GM21423 (cell line): ENCODE measurements around the gene MRPL12.
A peak's percentile ranks its signal among the peaks of the same experiment; 100 is the strongest.
"Not testable (repeated sequence)": the region's sequence is repeated elsewhere in the genome, so short reads cannot be mapped to it uniquely, and the experiment has no call there.

ENCODE experiments used
- ATAC-seq: cut with Tn5 transposase; IDR thresholded peaks from one replicate; pipeline ENCODE4 v1.9.1; 2021; ENCODE audit warnings: mild to moderate bottlenecking, moderate library complexity; ENCODE audit not compliant: unreplicated experiment

Gene MRPL12

GRCh38 chr17:81702934-81703746, at the start of gene MRPL12:
TSS of gene MRPL12 (plus strand) at chr17:81703367. CDS start at chr17:81703502, 135 bp downstream.
- peak; percentile 72 for ATAC-seq

DNA sequence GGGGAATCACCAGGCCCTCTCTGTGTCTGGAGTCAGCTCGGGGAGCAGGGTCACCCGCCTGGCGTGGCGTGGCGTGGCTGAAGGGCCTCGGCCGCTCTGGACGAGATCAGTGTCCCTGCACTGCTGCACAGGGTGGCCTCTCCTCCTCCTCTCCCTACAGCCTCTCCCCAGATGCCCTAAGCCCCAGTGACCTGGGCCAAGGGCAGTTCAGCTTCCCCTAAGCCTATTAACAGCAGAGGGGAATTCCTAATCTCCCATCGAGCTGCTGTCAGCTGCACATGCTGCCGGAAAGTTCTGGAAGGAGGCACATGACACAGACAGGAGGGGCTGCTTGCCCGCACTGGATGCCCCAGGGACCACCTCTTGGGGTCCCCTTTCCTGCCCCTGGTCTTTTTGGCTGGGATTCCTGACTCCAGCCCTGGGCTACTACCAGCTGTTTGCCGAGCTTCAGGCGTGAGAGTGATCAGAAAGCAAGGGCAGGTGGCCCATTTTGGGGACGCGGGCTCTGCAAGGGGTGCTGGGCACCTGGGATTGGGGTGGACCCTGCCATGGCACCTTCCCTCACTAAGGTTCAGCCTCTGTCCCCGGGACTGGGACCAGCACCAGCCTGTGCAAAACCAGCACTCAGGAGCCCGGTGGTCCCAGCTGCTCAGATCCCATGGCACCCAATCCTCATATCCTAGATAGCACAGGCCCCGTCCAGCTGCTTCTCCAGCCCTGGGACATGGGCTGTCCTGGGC, 47.6 kb upstream of the MRPL12 start:
- no peak for ATAC-seq

DNA sequence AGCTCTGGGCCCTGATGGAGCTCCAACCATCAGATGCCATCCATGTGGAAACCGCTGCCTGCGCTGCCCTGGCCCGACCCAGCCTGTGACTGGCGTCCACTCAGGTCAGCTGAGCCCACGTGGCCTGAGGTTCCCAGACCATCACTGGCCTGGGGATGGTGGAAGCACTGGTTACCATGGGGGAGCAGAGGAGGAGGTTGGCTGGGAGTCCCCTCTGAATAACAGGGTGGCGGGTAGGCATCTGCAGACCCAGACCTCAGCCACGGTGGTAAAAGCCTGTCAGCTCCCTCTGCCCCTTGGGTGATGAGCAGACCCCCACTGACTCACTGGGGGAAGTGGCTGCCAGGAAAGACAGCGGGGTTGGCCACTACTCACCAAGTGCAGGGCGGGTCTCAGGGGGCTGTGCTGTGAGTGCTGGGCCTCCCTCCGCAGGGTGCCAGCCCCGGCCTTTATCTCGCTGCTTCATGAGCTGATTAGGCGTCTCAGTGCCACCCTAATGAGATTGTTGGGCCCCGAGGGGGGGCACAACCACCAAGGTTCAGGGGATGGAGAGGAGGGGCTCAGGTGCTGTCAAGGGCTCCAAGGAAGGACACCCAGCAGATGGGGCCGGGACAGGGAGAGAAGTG, 46.9 kb upstream of the MRPL12 start, which contains the start of gene PDE6G:
Gene PDE6G, minus strand, starts transcription at position 425 of the 626 bp plus-strand sequence. CDS start 3,237 bp downstream, outside the sequence.
- ATAC-seq = no peak

GRCh38 chr17:81656835-81657234, 46.3 kb upstream of the MRPL12 start:
- no peak for ATAC-seq

DNA sequence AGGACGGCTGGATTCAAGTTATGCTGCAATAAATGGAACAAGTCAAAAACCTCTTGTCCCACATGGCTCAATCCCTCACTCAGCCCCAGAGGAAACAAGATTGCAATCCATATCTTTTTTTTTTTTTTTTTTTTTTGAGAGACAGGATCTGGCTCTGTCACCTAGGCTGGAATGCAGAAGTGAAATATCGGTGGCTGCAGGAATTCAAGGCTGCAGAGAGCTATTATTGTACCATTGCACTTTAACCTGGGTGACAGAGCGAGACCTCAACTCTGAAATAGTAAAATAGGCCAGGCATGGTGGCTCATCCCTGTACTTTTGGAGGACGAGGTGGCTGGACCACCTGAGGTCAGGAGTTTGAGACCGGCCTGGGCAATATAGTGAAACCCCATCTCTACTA, 44.1 kb upstream of the MRPL12 start:
- no peak for ATAC-seq

DNA sequence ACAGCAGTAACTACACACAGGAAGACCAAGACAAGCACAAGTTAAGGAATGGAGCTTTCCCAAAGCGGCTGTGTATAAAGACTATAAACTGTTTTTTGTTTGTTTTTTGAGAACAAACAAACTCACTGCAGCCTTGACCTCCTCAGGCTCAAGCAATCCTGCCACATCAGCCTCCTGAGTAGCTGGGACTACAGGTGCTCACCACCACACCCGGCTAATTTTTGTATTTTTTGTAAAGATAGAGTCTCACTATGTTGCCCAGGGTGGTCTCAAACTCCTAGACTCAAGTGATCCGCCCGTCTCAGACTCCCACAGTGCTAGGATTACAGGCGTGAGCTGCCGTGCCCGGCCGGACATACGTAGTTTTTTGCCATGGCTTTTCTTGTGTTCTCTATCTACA, 42.7 kb upstream of the MRPL12 start:
- ATAC-seq = no peak

GRCh38 chr17:81662002-81662401, 41.2 kb upstream of the MRPL12 start:
- no peak for ATAC-seq

DNA sequence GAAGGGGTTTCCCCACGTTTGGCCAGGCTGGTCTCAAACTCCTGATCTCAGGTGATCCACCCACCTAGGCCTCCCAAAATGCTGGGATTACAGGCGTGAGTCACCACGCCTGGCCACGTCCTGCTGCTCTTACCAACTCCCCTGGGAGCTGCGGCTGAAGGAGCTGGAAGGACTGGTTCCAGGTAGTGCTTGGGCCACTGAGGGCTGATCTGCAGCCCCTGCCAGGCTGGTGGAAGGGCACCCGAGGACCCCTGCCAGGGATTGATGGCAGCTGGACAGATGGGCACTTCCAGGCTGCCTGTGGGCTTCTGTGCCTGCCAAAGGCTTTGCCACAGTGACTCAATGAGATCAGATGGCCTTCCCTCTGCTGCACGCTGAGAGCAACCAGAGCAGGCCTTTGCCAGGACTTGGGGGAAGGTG, 39.1 kb upstream of the MRPL12 start:
- ATAC-seq = no peak

DNA sequence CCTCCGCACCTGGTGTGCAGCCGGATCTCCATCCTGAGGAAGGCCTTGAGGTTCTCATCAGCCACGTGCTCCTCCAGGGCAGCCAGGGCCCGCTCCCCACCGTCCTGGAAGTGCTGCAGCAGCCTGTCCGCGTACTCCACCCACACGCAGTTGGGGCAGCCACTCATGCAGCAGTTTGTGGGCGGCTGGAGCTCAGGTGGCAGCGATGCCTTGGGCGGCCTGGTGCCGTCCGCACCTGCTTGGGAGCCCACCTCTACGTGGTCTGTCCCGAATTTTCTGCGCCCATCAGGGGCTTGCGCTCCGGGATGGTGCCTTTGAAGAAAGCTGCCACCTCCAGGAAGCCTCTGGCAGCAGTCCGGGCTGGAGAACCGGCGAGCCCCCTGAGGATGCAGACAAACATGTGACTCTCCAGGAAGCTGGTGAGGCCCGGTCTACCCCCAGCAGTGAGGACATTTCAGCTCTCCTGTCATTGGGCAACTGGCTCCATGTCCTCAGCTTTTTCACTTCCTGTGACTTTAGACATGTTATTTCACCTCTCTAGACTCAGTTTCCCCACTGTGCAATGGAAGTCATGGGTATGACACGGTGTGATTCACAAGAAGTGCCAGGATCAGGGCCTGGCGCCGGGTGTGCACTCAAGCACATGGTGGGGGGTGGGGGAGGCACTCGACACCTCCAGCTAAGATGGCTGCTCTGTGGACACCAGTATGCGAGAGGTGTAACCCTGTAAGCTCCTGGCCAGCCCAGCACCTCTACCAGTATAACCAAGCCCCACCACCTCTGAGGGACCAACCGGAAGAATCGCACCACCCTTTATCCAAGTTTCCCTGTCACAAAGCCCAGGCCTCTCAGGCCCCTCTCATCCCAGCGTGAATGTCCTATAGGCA, 37.7 kb upstream of the MRPL12 start:
- no peak for ATAC-seq

DNA sequence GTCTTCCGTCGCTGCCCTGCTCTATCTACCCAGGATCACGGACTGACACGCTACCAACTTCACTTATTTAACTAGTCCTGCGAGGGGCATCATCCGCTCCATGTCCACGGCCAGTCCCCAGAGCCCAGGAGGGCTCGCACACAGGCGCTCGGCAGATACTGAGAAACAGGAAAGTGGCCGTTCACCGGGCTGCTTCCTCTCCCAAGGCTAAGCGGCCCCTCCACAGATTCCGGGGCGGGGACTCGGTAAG, 37.1 kb upstream of the MRPL12 start:
- peak; percentile 15 for ATAC-seq

DNA sequence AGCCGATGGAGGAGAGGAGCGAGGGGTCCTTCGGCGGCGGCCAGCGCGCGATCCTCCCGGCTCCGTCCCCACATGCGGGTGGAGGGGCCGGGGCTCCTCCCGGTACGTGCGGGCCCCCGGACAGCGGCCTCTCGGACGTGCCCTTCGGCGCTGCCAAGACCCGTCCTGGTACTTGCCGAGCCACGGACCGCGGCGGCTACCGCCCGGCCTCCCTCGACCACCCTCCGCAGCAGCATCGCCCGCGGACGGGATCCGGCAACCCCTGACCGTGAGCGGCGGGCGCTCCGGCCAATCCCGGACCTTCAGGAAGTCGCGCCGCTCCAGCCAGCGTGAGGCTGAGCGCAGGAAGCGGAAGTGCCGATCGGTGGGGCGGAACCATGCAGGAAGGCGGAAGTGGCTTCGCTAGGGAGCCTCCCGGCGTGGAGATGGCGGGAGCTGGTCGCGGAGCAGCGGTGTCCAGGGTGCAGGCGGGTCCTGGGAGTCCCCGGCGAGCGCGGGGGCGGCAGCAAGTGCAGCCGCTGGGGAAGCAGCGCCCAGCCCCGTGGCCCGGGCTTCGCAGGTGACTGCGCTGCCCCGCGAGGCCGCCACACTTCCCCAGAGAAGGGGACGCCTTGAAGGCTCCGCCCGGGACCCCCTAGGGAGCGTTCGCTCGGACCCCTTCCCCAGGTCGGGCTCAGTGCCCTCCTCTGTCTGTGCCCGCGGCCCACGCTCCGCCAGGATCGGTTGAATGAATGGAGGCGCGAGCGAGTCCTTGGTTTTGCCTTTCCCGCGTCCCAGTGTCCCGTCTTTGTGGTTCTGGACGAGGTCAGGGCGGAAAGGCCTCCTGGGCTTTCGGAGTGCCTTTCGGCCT, 36.6 kb upstream of the MRPL12 start, which contains the start of the genes CCDC137 and OXLD1:
Gene CCDC137, plus strand, starts transcription at position 396 of the 850 bp plus-strand sequence. Its CDS starts 30 bp downstream, at position 426.
Gene OXLD1, minus strand, starts transcription at position 264 of the 850 bp plus-strand sequence. Its CDS starts 28 bp downstream, at position 236.
- ATAC-seq = peak; percentile 91

GRCh38 chr17:81667754-81668153, 35.4 kb upstream of the MRPL12 start:
- no peak for ATAC-seq

DNA sequence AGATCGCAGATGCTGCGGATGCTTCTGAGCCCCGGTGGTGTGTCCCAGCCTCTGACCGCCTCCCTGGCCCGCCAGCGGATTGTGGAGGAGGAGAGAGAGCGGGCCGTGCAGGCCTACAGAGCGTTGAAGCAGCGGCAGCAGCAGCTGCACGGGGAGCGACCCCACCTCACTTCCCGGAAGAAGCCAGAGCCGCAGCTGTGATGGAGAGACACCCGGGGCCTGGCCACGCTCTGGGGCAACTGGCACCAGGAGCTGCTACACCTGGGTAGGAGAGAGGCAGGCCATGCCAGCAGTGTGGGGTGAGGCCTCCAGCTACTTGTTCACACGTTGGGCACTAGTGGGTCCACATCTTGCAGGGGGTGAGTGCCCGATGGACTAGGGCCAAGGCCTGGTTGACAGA, 30.7 kb upstream of the MRPL12 start:
- no peak for ATAC-seq

GRCh38 chr17:81672954-81673353, 30.2 kb upstream of the MRPL12 start:
- no peak for ATAC-seq

DNA sequence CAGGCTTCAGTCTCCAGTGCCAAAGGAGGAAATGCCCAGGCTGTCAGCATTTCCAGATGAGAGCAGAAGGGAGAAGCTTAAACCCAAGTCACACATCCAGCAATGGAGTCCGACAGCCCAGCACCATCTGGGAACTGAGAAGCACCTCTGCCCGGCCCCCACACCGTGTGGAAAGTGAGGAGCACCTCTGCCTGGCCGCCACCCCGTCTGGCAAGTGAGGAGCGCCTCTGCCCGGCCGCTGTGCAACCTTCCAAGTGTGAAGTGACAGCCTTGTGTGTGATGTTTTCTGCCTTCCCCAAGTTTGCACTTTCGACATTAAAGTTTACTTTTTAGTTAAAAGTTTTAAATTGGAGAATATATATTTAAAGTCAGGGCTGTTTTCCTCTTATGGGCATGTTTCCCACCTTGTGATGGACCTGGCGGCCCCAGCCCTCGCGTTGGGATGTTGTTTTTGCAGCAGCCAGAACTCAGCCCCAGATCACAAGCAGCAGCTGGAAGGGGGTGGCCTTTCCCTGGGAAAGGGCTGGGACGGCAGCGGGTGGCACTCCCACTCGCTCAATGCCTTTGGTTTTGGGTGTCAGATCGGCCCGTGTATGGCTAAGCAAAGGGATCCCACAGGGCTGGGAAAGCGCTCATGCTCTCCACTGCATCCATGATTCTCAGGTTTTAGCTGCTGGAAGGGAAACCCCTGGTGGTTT, 29.5 kb upstream of the MRPL12 start:
- ATAC-seq = no peak

GRCh38 chr17:81675515-81676221, 27.5 kb upstream of the MRPL12 start:
- ATAC-seq = not testable (repeated sequence)

DNA sequence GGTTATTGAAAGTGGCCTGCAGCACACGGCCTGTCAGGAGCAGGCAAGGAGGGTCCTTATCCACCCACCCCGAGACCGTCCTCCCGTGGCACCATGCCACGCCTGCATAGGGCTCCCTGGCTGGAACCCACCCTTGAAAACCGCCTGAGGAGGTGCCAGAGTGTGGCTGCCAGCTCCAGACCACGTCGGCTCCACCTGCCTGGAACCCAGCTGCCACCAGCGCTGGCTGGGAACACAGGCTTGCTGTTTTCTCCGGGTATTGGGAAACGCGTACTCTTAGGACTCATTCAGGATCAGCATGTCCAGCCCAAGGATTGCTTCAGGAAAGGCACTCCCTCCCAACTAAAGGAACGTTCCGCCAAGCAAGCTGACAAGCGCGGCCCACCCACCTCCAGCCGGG, 26.3 kb upstream of the MRPL12 start:
- ATAC-seq = no peak

DNA sequence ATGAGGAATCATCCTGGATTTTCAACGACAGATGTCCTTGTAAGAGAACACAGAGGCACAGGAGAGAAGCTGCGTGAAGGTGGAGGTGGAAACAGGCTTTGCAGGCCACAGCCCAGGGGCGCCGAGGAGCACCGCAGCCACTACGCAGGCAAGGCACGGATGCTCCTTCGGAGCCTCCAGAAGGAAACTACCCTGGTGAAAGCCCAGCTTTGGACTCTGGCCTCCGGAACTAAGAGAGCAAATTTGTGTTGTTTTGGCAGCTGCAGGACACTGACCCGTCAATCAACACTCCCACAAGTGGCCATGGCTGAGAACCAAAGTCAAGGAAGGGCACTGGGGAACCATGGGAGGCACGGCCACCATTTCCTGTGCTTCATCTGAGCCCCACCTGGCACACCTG, 23.0 kb upstream of the MRPL12 start:
- ATAC-seq = no peak
